HG03565 (cell line): ENCODE data around the gene PPM1M.
A peak's percentile ranks its signal among the peaks of the same experiment; 100 is the strongest.
"Not testable (repeated sequence)": the region's sequence is repeated elsewhere in the genome, so short reads cannot be mapped to it uniquely, and the experiment has no call there.

ENCODE experiments used
- ATAC-seq: cut with Tn5 transposase; IDR thresholded peaks from one replicate; pipeline ENCODE4 v1.9.1; 2021; ENCODE audit warnings: mild to moderate bottlenecking, moderate library complexity; ENCODE audit not compliant: unreplicated experiment

Gene PPM1M

GRCh38 chr3:52277071-52277964 lies 31.8 kb downstream of the PPM1M start:
- ATAC-seq = no peak

DNA sequence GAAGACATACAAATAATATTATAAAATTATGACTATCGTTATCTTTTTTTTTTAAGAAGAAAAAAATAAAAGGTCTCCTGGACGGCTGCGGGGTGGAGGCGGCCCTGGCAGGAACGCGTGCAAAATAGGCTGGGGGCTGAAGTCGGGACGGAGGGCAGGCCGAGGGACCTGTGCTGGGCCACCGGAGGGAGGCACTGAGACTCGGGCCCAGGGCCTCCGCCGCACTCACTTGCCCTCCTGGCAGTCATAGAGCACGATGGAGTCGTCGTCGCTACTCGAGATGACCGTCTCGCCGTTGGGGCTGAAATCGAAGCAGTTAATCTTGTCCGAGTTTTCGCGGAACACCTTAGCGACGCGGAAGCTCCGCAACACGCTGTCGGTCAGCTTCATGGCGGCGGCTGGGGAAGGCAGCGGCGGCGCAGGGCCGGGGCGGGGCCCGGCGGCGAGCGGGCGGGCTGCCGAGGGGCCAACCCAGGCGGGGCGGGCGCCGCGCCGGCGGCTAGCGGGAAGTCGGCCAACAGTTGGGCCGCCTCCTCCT lies 32.5 kb downstream of the PPM1M start:
- peak; percentile 37 for ATAC-seq

DNA sequence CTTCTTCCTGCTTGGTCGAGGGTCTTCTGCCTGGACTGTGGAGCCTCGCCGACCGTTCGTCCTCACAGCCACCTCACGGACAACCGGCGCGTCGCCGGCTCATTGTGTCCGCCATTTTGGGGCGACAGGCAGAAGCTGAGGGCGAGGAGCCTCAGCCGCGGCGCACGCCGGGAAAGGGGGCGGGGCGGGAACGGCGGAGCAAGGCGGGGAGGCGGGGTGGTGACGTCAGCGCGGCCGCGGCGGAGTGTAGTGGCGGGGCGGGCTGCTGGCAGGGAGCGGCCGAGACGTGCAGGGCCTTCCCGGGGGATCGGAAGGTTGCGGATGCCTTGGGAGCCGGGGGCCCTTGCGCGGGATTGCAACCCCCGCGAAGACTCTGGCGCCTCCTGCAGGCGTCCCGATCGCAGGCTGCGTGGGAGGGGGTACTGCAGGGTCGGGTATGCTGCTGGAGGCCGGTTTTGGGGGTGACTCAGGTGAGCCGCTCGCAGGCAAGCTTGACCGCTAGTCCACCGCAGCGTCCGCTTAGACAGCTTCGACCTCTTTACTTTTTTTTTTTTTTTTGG lies 33.0 kb downstream of the PPM1M start, which contains the start of gene WDR82:
Gene WDR82, minus strand, starts transcription at position 140 of the 560 bp plus-strand sequence. CDS start 288 bp downstream, outside the sequence.
- peak; percentile 67 for ATAC-seq

DNA sequence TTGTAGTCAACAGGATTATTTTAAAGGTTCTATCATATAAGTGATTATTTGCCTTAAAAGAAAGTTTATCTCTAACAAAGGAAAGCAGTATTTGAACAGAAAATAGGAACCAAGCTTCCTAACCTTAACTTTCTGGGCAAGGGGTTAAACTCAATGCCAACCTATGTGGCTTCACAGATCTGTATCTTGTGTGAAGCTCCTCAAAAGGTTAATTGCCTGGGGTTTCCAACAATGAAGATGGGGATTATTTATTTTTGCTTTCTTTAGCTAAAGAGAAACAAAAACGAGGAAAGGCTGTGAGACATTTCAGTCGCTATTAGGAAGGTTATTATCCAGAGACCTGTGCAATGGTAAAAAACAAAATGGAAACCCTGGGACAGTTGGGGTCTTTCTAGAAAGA lies 34.0 kb downstream of the PPM1M start:
- no peak for ATAC-seq

DNA sequence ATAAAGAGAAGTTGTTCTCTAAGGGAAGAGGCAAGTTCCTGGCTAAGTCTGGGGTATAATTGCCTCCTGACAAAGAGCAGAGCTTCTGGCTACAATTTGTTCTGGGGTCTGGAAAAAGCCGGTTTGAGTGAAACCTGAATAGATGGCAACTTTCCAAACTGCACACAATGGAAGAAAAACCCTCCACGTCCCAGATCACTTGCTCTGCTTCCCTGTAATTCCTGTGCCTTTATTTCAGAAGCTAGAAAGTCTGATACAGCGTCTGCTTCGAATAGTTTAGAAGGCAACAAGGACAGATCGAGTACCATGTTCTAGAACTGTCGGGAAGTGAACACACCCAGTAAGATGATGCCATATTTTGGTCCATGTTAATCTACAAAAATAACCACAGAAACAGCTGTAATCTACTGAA lies 34.5 kb downstream of the PPM1M start:
- ATAC-seq = no peak

DNA sequence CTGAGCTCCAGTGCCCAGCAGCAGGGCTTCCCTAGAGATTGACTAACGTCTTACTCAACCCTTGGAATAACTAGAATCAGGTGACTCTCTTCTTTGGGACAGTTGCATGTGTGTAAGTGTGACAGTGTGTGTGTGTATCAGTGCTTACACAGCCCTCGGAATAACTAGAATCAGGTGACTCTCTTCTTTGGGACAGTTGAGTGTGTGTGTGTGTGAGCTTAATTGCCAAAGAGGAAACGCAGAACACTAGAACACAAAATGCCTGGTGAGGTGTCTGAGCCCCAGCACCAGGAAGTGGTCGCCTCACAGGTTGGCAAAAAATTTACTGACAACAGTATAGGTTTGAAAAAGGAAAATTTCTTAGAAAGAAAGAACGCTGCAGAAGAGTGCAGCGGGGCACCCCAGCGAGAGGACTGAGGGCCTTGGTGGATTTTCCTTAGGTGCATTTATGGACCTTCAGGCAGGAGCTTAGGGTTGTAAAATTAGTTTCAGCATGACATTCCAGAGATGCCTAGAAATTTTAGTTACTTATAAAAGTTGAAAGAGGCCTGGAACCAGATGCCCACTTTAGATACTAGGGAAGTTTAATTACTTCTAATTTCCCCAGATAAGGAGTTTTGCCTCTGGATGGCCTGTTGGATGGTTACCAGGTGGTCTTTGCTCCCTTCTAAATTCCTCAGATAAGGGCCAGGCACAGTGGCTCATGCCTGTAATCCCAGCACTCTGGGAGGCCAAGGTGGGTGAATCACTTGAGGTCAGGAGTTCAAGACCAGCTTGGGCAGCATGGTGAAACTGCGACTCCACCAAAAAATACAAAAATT lies 36.6 kb downstream of the PPM1M start:
- ATAC-seq = no peak

DNA sequence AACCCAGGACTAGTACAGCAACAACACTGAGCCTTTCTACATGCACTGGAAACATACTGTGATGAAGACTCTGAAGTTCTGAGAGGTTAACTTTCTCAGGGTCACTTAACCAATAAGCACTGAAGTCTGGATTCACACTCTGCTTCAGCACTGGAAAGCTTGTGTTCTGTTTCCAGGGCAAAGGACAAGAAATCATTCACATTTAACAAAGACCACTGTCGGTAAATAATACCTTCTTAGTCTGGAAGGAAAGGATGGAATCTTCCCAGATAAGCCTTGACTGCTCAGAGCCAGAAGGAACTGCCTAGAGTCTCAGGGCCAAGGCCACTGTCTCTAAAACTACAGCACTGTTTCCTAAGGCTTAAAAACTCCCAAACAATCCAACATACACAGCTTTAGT lies 37.7 kb downstream of the PPM1M start:
- no peak for ATAC-seq

DNA sequence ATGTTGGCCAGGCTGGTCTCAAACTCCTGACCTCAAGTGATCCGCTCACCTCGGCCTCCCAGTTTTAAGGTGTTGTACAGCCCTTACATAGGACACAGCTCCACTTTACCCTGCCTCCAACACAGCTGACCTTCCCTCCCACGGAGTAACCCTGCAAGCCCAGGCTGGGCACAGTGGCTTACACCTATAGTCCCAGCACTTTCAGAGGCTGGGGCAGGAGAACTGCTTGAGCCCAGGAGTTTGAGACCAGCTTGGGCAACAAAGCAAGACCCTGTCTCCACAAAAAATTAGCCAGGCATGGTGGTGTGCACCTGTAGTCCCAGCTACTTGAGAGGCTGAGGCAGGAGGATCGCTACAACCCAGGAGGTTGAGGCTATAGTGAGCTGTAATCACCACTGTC lies 38.5 kb downstream of the PPM1M start:
- not testable (repeated sequence) for ATAC-seq

DNA sequence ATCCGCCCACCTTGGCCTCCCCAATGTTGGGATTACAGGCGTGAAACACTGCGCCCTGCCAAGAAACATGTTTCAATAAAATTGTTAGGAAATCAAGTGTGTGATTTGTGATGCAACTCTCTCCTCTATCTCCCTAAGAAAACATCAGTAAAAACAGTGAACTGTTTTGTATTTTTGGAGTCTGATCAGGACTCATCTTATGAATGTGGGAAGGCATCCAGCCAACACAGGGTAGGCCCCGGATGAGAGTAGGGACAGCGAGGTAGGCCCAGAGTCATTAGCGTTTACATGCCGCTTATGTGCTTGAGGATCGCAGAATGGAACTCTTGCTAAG lies 41.2 kb downstream of the PPM1M start:
- no peak for ATAC-seq

- ATAC-seq = no peak
Observed at GRCh38 chr3:52288674-52289073, 43.1 kb downstream of the PPM1M start.

DNA sequence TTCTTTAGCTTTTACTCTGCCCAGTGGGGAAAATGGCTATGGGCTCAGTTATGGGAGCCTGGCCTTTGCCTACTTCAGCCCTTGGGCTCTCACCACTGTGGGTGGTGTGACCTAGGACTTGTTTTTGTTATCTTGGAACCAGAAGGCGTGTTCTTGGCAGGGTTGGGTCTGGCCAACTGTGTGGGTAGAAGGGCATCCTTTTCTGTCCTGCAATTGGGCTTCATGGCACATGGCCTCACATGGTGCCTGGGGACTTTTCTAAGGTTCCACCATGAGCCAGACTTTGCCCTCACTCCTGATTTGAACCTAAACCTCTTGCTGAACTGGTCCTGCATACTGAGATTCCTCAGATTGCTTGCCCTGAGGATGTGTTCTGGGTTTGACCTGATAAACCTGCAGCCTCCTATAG lies 43.8 kb downstream of the PPM1M start:
- no peak for ATAC-seq

DNA sequence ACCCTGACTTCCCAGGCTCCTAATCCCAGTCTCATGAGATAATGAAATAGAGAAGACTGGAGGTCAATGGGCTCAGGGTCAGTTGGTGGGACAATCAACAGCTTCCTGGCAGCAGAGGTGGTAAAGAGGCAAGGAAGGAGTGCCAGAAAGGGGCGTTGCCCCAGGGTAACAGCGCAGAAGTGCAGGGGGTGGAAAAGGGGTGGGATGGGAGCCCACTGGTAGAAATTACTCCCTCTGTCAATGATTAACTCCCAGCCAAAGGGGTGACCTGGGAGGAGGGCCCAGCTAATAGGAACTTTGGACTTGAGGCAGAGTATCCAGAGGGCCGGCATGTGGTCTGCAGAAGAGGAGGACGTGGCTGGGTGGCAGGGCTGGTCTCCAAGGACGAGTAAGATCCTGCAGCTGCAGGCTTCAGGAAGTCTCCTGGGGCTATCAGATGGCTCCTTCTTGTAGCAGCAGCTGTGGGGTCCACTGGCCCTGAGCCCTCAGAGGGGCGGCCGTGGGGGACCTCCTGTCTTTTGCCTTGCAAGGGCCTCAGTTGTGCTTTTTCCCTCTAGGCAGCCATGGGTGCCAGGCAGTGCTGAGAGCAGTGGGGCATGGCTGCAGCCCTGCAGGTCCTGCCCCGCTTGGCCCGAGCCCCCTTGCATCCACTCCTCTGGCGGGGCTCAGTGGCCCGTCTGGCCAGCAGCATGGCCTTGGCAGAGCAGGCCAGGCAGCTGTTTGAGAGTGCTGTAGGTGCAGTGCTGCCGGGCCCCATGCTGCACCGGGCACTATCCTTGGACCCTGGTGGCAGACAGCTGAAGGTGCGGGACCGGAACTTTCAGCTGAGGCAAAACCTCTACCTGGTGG lies 44.4 kb downstream of the PPM1M start:
- no peak for ATAC-seq

DNA sequence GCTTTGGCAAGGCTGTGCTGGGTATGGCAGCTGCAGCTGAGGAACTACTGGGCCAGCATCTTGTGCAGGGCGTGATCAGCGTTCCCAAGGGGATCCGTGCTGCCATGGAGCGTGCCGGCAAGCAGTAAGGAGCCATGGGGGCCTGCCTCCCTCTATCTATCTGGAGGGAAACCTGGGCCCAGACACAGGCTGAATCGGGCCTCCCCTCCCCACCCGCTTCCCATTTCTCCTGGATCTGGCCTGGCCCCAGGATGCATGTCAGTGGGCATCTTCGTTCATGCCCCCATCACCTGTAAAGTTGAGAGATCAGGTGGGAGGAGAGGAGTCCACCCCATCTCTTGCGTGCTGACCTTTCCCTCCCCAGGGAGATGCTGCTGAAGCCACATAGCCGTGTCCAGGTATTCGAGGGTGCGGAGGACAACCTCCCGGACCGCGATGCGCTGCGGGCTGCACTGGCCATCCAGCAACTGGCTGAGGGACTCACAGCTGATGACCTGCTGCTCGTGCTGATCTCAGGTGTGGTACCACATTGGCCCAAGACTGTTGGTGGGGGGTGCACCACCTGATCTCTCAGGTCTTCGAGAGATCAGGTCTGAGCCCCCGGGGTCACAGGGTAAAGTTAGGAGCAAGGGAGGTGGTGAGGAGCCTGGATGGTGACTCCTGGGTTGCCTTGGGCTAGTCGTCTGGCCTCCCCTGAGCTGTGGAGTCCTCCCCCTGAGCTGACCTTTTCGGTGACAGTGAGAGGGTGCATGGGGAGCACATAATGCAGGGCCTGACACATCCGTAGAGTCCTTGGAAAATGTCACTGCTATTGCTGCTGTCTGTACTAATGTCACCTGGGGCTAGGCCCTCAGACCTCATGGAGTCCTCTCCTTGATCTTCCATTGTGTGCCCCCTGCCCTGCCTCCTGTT lies 45.3 kb downstream of the PPM1M start:
- ATAC-seq = no peak

GRCh38 chr3:52291508-52292181 lies 46.1 kb downstream of the PPM1M start:
- no peak for ATAC-seq

- no peak for ATAC-seq
Observed at GRCh38 chr3:52292247-52293065, 46.9 kb downstream of the PPM1M start.

DNA sequence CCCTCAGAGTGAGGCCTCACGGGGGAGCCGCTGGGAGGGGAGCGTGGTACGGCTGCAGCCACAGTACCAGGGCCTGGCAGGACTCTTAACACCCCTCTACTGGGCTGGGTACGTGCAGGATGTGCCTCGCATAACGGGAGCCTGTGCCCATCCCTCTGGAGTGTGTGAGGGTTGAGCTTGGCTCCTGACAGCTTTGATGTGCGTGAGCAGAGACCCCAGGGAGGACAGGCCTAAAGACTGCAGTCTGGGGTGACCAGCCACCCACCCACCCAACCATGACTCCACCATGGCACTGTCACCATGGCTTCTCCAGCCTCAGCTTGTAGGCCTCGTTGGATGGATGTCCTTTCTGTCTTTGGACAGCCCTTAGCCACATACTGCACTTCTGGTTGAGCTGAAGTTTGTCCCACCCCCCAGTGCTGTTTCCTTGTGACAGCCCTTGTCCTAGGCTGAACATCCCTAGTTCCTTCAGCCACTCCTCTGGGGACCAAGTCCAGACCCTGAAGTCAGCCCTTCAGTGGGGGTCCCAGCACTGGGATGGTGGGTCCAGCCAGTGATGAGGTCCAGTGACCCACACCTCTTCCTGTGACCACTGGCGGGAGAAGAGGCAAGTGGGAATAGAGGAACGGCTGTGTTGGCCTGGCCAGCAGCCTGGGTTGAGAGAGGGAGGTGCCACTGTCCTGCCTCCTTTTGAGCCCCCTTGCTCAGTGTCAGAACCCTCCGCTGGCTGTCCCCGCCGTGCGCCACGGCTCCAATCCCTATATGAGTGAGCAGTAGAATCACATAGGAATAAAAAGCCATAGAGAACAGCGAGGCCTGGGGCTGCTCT lies 48.1 kb downstream of the PPM1M start:
- no peak for ATAC-seq
